HG02588 (cell line): ENCODE data around the gene PLEKHN1.
"Not testable (repeated sequence)": the region's sequence is repeated elsewhere in the genome, so short reads cannot be mapped to it uniquely, and the experiment has no call there.

ENCODE experiments used
- ATAC-seq: cut with Tn5 transposase; IDR thresholded peaks from one replicate; pipeline ENCODE4 v1.9.1; 2021; ENCODE audit warnings: mild to moderate bottlenecking, moderate library complexity; ENCODE audit not compliant: unreplicated experiment

PLEKHN1 gene

DNA sequence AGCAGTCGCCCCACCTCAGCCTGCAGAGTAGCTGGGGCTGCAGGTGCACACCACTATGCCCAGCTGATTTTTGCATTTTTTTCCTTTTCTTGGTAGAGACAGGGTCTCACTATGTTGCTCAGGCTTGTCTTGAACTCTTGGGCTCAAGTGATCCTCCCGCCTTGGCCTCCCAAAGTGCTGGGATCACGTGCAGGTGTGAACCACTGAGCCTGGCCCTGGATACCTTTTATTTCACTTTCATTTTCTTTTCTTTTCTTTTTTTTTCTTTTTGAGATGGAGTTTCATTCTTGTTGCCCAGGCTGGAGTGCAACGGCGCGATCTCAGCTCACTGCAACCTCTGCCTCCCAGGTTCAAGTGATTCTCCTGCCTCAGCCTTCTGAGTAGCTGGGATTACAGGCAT, 25.0 kb downstream of the PLEKHN1 start:
- ATAC-seq: not testable (repeated sequence)

DNA sequence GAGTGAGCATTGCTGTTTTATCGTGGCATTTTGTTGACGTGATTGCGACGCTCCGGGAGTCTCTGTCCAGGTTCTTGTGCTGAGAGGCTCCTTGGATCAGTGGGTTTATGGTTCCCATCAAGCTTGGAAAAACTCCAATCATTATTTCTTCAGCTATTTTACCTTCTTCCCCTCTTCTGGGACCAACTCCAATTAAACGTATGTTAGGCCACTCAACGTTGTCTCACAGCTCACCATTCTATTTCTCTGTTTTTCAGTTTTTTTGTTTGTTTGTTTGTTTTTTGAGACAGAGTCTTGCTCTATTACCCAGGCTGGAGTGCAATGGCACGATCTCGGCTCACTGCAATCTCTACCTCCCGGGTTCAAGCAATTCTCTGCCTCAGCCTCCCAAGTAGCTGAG, 25.6 kb downstream of the PLEKHN1 start:
- no peak for ATAC-seq

DNA sequence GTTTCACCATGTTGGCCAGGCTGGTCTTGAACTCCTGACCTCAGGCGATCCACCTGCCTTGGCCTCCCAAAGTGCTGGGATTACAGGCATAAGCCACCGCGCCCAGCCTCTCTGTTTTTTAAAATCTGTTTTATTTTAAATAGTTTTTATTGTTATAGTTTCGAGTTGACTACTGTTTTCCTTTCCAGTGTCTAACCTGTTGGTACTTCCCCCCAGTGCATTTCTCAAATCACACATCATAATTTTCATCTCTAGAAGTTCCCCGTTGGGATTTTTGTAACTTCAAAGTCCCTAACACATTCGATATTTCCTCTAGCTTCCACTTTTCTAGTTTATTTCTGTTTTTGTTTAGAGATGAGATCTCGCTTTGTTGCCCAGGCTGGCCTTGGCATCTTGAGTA, 26.1 kb downstream of the PLEKHN1 start:
- ATAC-seq: no peak

DNA sequence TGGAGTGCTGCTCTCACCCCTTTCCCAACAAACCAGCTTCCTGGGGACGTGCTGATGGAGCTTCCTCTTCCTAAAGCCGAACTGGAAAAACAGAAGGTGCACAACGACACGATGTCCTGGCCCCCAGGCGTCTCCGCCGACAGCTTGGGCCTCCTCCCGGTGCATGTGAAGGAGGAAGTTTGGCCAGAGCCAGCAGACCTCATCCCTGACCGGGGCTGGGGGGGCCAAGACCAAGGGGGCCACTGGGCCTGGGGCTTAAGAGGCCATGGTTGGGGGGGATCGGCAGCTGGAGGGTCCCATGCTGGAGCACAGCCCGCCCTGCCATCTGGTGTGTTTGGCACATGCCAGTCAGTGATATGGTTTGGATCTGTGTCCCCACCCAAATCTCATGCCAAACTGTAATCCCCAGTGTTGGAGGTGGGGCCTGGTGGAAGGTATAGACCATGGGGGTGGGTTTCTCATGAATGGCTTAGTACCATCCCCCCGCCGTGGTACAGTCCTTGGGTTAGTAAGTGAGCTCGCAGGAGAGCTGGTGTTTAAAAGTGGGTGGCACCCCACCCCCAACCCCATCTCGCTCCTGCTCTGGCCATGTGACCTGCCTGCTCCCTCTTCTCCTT, 27.2 kb downstream of the PLEKHN1 start:
- ATAC-seq: no peak

DNA sequence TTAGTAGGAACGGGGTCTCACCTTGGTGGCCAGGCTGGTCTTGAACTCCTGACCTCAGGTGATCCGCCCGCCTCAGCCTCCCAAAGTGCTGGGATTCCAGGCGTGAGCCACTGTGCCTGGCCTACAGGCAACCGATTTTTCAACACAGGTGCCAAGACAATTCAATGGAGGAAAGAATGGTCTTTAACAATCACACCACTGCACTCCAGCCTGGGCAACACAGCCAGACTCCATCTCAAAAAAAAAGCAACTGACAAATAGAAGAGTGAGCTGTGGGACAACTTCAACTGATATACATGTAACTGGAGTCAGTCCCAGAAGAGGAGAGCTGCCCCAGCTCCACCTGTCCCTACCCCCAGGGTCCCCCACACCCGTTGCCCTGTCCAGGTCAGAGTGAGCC, 28.3 kb downstream of the PLEKHN1 start:
- not testable (repeated sequence) for ATAC-seq

DNA sequence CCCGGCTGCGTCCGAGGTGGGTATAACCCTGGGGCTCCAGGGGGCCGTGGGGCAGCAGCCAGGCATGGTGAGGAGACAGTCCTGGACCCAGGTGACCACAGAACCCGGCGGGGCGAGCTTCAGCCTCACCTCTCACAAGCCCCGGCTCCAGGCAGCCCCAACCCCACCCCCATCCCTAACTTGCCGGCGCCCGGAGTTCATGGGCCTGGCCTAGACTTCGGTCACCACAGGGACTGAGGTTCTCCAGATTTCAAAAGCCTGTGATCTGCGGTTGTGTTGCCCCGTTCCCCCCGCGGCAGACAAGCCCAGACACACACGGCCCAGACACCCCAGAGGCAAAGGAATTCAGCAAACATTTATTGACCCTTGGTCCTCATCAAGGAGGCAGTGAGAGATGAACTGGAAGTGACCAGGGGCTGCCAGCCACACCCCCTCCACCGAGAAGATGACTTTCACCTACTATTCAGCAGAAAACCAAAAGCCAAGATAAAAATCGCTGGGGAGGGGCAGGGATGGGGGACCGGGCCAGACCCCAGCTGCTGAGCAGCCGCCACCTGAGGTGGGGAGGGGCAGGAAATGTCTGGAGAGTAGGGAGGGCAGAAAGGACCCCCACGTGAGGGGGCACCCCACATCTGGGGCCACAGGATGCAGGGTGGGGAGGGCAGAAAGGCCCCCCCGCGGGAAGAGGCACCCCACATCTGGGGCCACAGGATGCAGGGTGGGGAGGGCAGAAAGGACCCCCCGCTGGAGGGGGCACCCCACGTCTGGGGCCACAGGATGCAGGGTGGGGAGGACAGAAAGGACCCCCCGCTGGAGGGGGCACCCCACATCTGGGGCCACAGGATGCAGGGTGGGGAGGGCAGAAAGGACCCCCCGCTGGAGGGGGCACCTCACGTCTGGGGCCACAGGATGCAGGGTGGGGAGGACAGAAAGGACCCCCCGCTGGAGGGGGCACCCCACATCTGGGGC, 29.7 kb downstream of the PLEKHN1 start:
- no peak for ATAC-seq

DNA sequence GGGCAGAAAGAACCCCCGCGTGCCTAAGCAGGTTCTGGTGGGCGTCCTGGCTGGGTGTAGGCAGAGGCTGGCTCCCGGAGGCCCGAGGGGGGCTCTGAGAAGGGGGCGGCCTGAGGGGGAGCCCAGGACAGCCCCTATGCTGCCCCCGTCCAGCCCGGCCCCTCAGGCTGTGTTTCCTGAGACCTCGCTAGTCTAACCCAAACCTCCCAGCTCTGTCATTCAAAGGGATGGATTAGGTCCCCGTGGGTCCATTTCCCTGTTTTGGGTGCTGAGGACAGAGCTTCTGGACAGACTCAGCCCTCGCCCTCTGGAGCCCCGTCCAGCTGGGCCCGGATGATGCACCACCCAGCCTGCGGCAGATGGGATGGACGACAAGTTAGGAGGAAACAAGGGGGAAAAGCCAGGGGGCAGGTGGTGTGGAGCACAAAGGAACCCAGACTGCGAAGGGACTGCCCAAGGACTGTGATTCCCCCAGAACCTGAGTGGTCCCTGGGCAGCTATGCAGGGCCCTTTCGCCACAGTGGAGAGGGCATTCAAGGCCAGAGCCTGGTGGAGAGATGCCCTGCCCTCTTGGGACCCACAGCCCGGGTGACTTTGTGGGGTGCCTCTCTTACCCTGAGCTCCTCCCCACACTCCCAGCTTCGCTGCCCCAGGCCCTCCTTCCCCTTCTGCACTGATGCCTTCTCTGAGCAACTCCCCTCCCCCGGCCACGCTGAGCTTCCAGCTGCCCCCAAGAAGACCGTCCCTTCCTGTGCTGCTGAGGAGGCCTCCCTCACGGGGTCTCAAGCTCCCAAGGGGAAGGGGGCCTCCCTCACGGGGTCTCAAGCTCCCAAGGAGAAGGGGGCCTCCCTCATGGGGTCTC, 30.8 kb downstream of the PLEKHN1 start:
- no peak for ATAC-seq

DNA sequence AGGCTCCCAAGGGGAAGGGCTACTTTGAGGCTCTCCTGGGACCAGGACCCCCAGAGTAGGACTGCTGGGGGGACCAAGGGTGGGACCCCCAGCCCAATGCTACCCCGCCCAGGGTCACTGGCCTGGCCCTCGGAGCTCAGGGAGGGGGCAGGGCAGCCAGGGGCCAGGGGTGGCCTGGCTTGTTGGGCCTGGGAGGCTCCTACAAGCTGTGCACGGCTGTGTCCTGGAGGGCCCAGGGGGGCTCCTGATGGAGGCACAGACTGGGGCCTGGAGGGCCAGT, 31.4 kb downstream of the PLEKHN1 start:
- ATAC-seq: no peak

DNA sequence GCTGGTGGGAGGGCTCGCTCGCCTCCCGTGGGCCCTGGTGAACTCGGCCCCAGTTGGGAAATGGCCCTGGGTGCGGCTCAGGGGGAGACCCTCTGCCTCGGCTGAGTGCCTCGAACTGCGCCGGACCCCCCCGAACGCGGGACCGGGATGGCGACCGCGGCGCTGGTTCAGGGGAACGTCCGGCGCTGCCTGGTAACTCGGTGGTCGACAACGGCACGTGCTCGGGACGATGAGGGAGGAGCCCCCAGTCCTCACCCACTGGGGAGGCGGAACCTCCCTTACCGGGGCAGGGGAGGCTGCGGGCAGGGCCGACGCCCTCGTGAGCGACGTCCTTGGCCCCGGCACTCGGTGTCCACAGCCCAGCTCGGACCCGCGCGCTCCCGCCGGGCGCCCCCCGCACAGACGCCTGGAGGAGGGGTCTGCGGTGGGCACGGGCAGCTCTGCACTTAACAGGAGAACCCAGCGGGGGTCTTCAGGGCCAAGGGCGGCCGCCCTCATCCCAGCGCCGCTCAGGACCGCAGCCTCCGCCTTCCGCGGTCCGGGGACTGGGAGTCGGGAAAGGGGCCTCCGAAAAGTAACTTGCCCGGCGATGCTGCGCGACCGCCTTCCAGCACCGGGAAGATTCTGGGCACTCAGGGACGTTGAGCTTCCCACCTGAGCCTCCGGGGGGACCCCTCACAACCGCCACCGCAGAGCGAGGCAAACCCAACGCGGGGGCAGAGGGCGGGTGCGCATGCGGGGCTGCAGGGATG, 31.9 kb downstream of the PLEKHN1 start:
- ATAC-seq: no peak

DNA sequence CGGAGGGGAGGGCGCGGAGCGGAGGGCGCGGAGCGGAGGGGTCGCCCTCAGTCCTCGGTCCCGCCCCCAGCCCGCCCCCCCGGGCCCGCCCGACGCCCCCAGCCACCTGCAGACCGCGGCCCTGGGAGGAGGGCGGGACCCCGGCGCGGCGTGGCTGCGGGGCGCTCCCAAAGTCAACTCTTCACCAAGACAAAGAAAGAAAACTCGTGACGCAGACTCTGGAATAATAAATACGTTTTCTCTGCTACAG, 32.4 kb downstream of the PLEKHN1 start:
- ATAC-seq: no peak

DNA sequence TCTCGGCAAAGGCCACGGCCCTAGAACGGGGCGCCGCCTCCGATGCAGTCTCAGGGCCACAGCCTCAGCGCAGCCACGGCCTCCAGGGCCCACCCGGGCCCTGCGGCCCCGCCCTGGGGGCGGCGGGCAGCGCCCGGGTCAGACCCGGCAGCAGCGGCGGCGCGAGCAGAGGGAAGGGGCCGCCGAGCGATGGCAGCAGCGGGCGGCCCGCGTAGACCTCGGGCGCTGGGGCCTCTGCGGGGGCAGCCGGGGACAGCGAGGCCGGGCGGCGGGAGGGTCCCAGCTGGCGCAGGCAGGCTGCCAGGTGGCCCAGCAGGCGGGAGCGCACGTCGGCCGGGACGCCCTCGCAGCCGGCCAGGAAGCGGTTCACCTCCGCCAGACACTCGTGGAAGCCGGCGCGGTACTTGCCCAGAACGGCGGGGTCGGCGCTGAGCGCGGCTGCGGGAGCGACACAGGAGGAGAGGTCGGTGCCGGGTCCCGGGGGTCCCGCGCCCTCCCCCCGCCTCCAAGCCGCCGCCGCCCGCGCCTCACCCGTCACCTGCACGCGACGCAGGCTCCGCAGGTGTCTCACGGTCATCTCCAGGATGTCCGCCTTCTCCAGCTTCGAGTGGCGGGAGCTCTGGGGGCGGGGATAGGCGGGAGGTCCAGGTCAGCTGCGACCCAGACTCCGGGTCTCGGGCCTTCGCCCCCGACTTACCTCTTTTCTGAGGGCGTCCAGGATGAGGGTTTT, 32.9 kb downstream of the PLEKHN1 start:
- no peak for ATAC-seq

DNA sequence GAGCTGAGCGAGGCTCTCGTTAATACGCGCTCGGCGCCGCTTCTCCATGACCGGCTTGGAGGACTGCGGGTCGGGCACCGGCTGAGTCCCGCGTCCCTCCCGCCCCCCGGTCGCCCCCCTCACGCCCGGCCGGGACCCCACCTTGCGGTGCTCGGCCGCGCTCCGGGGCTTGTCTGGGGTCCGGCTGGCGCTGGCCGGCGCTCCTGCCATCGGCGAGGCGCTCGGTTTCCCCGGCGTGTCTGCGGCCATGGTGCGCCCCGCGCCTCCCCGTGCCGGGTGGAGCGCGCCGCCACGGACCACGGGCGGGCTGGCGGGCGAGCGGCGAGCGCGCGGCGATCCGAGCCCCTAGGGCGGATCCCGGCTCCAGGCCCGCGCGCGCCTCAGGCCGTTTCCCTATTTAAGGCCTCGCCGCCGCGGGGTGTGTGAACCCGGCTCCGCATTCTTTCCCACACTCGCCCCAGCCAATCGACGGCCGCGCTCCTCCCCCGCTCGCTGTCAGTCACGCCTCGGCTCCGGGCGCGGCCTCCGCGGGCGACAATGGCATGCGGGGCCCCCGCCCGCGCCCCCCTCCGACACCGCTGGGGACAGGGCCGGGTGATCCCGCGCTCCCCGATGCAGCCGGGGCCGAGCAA, 33.6 kb downstream of the PLEKHN1 start, which contains the start of gene HES4:
Gene HES4 (minus strand): TSS at position 373 of the 632 bp plus-strand sequence. CDS start 124 bp downstream, at position 249.
- ATAC-seq: no peak

DNA sequence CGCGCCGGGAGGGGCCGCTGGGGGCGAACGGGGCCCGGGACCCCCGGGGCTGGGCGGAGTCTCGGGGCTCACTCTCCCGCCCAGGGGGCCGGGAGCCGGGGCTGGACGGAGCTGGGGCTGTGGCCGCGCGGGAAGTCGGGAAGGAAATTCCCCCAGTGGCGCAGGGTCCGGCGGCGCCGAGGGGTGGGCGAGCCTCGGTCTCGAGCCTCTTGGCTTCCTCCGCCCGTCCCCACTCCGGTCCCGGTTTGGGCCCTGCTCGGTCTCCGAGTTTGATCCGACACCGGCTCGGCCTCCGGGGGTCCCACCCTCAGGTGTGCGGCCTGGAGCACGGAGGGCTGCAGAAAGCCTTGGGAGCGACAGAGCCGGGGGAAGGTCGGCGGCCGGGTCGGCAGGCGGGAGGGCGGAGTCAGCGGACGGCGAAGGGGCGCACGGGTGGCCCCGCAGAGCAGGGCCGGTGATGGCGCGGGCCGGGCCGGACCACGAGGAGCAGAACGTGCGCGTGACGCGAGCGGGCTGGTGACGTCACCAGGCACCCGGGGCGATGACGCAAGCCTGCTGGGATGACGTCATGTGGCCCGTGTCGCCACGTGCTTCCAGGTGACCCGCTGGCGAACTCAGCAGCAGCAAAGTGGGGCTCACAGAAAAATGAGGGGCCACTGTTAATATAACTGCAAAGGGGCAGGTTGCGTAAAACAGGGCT, 34.2 kb downstream of the PLEKHN1 start:
- ATAC-seq: no peak

DNA sequence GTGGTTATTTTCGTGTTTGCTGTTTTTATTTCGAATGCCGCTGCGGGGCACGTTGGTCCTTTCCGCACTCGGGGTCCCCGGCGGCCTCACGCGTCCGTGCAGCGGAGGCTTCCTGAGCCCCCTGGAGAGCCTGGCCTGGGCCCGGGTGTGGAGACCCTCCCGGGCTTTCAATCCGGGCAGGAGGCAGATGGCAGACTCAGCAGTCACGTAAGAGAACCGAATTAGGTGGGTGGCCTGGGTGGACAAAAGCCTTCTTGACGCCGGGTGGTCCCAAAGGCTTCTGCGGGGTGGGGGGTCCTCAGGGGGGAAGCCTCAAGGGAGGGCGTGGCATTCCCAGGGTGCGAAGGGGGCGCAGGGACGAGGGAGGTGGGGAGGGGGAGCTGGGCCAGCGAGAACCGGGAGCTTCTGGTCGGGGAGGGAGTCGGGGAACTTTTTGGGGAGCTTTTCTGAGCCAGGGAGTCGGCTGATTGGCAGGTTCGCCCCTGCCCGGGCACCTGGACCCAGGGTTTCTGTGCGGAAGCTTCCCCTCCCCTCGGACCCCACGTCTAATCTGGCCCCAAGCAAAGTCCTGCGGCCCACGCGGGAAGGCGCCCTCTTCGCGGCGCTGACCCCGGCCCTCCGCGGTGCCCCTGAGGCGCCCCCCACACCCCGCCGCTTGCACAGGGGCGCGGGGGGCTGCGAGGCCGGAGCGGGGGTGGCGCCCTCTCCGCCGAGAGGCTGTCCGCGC, 34.9 kb downstream of the PLEKHN1 start:
- no peak for ATAC-seq

DNA sequence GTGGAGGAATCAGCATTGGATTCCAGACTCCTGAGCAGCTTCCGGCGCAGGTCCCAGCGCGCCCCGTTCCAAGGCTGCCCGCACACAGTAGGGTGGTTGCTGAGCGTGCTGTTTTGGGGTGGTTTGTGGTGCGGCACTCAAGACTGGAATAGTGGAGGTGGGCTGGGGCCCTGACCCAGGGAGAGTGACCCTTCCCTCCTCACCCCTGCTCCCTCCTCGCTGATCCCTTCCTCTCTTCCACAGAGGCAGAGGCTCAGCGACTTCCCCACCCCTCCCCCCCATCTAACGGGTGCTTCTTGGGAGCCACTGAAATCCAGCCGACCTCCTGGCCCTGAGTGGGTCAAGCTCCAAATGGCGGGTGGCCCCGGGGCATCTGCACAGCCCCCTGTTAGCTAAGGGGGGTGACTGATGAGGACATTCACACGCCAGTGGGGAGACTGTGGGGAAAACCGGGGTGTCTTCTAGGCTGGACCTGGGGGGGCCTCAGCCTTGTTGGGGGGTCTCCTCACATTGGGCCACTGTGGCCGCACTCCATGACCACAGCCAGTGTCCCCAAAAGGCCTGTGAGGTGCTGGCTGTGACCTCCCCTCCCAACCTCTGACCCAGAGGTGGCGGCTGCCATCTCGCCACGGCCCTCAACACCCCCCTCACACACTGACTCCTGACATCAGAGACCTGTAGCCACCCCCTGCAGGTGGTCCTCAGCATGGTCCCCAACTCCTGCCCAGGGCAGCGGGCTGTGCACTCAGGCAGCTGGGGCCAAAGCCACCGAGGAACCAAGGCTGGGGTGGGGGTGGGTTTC, 37.5 kb downstream of the PLEKHN1 start:
- no peak for ATAC-seq

DNA sequence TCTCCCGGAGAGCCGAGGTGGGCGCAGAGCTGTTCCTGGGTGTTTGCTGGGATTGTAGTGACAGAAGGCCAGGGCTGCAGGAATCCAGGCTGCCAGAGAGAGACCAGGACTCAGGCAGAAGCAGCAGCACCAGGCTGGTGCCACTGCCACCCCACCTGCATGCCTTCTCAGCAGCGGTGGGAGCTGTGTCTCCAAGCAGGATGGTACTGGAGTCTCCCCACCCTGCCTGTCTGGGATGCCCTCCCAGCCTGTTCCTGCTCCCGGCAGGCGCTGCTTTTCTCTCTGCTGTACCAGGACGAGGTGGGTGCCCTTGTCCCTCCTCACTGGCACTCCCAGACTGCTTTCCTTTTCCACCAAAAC, 38.1 kb downstream of the PLEKHN1 start:
- no peak for ATAC-seq

DNA sequence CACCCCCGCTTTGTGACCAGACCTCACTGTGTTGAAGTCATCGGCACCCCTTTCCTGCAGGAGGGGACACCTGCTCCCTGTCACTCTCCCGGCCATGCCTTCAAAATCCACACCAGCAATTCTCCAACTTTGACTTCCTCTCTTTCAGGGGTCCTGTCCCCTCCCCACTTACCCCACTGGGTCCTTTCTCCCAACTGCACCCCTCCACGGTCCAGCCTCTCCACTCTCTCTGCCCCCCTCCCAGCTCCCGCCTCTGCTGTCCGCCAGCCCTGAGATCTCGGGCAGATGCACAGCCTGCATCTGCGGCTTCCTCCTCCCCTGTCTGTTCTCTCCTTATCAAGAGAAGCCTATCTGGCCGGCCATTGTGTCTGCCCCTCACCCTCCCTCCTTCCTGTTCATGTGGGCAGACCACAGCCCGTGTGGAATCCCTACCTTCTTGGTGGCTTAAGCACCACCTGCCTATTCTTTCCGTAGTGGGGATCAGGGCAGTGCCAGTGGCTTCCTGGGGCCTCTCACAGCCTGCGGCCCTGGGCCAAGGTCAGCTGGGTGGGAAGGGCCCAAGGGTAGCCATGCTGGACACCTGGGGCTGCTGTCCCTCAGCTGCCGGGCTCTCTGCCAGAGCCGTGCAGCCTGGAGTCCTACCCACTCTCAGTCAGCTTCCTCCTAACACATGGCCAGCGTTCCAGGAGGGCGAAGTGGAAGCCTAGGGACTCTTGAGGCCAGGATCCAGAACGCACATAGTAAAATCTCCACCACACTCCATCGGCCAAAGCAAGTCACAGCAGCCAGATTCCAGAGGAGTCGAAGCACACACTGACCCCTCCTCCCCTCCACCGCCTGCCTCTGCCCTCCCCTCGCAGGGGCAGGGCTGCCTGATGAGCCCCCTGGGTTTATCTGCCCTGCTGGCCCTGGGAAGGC, 38.8 kb downstream of the PLEKHN1 start:
- no peak for ATAC-seq
